NCI-H82 treated with DMSO at 0.1 percent for 48 hours (cell line): Measurements from ENCODE around the gene RNASEL.

ENCODE experiments used
- DNase-seq: peaks from one replicate; lab custom pipeline; 2025; ENCODE audit not compliant: unreplicated experiment; lab: John Stamatoyannopoulos, UW

Gene RNASEL

DNA sequence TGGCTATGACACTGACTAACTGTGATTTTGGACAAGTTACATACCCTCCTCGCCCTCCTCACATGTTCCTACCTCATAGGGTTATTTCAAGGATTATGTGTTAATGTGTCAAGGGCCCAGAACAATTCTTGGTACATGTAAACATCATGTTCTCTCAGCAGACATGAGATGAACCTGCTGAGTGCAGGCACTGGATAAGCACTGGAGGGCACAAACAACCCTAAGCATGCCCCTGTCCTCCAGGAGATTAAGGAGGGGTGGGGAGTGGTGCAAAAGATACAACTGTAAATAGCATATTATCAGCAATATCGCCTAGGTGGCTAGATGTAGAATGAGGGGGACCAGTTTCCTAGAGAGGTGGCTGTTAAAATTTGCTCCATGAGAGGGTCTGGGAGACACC, 32.9 kb upstream of the RNASEL start:
- DNase-seq: no peak

DNA sequence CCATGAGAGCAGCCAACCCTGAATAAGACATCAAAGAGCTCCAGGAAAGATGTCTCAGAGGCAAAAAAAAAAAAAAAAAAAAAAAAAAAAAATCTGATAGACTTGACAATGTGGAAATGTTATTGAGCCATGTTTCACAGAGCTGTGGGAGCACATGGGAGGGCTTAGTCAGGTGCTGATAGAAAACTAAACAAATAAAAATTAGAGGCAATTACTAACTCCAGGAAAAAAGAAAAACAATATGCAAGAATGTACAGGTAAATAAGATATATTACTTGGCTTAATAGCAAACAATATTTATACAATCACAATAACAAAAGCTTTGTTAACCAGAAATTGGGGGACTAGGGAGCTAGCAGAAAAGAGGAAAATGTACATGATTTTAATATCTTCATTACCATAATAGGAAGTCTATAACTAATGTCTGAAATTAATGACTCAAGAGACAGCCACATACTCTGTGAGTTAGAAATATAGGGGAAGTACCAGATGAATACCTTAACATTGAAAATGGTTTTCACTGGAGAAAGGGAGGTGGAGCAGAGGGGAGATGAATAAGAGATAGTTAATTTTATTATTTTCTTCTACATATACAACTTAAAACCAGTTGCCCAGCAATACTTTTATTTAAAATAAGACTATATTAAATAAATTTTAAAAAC, 32.0 kb upstream of the RNASEL start:
- no peak for DNase-seq

DNA sequence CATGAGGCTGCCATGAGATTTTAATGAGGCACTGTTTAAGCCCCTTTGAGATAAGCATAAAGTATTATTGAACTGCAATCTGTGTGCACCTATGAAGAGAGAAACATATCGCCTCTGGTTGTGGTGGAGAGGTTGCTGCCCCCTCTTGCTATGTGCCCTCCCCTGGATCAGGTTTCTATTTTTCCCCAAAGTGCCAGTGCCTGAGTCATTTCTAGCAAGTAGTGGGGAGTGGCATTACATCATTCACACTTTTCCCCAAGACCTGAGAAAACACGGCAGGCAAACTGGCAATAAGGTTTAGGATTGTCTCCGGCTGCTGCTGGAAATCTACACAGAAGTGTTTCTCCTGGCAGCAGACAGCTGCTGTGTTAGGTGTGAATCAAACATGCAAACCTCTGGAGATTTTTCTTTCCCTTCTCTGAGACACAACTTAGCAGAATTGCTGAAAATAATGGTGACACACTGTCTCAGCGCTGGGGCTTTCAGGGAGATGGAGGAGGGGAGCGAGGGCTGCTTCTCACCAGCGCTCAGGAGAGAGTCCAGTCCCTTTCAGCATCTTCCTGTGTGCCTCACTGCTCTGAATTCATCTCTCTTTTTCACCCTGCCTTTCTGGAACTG, 28.8 kb upstream of the RNASEL start:
- no peak for DNase-seq

DNA sequence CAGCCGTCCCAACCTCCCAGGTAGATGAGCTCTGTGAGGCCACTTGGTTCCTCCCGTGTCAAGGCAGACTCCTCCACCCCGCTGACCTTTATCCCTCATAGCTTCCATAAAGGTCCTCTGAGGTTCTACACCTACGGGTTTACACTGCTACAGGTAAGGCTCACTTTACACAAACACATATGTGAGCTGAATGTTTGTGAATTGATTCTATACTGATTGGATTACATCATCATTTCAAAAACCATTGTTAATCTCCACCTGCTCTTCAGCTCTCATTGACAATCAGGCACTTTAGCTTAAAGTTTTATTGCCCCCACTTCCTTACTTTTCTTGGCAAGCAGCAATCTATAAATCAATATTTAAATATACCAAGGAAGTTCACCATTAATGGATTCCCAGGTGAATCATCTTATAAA, 28.0 kb upstream of the RNASEL start:
- DNase-seq: no peak

DNA sequence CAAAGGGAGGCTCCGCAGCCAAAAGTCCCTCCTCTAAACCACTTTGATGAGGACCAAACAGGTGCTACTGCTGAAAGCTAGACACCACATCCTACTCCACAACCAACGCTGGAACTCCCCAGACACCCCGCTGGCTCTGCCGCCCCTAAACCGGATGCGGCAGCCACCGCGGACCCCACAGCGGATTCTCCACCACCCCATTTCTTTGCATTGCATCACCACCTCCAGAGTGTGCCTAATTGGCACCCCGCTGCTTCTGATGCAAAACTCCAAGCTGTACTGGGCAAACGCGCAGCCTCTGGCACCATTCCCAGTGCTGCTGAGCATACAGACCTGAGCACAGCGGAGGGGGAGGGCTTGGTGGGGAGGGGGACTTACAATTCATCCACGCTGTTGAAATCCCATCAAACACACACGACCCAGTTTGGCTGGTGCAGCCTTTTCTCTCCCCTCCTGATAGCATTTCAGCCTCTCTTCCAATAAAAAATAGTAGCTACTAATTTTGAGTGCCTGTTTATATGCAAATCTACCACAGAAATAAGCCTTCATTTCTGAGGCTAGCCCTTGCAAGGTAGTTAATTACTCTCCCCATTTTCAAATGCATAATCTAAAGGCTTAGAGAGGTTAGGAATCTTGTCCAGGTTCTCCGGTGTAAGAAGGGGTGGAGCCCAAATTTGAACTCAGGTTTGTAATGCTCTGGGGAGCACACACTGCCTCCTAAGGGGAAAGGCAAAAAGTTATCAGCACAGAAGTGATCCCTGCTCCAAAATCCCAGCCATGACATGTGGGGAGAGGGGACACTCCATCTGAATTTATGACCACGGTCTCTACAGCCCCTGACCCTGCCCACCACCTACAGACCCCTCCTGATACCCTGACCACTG, 27.3 kb upstream of the RNASEL start:
- peak; percentile 73 for DNase-seq

DNA sequence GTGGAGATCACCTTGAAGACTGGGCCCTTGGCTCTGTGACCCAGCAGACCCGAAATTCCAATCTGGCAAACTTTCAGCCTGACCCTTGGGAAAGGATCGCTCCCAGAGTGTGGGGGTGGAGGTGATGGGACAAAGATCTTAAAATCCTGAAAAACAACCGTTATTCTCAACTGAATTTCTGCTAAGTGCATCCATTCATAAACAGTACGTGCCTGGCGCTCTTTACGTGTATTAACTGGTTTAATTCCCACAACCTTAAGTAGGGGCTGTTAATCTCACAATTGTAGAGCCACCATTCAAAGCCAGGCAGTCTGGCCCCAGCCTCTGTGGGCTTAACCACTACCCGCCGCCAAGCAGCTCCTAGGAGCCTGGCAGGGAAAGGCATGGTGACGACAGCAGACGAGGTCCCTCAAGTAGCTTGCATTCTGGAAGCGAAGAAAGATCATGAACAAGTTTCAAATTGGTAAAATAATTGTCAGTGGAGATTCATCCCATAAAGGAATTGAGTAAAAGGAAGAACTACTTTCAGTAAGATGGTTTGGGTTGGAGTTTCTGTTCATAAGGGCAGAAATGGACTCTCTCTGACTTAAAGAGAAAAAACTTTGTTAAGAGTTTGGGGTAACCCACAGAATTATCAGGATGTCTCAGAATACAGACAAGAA, 26.5 kb upstream of the RNASEL start:
- peak; percentile 85 for DNase-seq

DNA sequence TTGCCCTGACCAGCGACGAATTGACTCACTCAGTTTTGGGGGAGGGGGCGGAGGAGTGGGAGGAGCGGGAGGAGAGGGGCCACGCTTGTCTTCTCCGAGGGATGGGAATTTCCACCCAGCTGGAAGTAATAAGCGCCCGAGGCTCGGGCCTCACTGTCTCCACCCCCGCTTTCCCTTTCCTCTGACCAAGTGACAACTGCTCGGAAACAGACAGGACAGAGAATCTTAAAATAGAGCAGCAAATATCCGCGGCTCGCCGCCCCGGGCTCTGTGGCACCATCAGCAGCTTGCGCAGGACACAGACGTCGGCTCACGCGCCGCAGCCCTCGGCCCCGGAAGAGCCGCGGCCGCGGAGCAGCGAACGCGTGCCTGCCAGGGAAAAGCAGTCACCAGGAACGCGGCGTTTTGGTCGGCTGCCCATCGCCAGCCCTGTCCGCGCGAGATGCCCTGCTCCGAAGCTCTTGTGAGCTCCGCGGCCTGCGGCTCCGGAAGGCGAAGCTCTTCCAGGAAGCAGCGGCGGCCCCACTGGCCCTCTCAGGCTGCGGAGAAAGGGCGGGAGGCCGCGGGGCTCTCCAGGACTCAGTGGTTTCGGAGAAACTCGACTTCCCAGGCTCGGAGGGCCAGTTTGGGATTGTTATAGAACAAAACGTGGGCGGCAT, 25.9 kb upstream of the RNASEL start:
- DNase-seq: no peak

DNA sequence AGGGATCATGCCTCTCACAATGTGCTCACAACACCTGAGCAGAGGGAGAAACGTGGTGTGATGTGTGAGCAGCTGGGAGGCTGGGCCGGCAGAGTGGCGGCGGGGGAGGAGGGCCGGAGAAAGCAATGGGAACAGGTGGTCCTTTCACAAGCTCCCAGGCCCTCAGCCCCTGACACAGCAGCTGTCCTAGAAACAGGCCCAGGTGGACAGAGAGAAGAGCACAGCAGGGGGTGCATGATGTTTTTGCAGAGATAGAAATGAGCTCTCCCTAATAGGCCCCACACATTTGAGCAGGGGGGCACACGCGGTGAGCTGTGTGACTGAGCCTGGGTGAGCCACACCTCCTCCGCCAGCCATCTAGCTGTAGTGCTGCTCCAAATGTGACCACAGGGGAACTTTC, 22.7 kb upstream of the RNASEL start:
- peak; percentile 86 for DNase-seq

DNA sequence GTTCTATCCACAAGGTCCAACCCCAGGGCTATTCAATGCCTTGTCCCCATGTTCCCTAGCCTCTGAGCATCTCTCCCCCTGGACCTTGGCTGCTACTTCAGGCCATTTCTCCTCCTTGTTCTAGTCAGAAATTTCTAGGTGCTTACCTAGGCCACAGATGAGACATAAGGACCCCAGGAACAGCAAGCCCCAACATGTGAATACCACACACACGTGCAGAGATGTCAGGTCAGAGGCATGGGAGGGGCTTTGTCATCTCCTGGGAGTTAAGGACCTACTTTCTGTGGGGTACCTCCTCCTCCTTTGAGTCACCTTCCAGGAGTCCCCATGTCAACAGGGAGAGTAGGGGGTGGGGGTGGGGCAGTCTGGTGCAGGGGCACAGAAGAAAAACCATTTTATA, 22.3 kb upstream of the RNASEL start:
- no peak for DNase-seq

DNA sequence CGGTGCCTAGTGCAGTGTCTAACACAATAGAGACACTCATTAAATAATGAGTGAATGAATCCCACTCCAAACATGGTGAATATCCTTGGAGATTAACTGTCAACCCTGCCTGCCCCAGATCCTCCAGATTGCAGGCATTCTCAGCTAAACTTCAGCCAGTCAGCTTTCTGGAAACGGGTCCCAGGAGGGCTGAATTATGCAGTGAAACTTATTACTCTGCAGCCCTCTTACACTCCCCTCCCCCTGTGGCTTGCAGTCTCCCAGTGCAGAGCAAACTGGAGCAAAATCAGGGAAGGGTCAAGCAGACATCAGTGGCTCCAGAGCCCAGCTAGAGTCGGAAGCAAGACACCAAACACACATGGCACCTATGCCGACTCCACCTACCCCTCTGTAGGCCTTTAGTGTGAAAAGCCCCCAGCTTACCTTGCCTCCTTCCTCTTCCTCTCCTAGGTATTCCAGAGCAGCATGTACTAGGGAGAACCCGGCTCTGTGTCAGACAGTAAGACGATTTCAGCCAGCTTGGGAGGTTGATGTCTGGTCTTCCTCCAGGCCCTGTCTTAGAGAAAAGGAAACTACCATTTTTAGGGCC, 21.6 kb upstream of the RNASEL start:
- DNase-seq: peak; percentile 61

DNA sequence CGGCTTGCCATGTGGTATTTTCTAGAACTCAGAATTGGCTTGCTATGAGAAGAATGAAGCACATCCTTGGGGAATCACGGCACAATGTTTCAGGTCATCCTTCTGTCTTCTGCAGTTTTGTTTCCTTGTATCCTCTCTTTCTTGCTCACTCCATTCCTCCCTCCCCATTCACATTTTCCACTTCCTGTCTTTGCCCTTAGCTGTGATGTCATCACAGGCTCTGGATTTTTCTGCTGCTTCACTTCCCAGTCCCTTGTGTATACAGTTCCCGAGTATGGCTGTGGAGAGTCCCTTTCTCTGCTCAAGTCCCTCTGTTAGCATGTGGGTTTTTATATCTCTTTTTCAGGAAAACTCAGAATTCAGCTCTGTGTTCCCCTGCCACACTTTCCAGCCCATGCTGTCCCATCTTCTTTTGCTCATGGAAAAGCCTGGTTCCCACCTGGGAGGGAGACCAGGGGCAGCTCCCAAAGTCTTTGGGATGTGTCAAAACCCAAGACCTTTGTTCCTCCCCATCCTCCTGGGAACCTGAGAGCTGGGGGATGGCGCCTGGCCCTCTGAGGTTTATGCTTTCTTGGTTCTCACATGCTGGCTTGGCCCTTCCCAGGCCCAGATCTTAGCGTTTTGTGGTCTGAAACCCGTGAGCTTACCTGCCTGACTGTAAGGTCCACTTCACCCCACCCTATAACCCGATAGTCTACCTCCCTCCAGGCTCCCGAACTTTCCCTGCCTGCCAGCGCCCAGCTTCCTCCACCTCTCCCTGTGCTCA, 20.0 kb upstream of the RNASEL start:
- no peak for DNase-seq

DNA sequence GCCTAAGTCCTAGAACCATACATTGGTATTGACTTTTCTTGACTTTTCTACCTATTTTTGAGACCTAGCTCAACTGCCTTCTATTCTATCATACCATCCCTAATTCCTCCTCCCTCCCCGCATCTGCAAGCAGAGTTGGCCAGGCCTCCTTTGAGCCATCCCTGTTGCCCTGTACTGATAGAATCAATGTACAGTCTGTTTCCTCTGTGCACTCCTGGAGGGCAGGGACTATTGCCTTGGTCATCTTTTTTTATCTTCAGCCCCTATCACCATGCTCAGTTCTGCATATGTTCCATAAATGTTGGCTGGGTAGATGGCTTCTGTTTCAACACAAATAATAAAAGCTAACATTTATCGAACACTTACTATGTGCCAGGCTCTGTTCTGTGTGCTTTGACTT, 19.2 kb upstream of the RNASEL start:
- DNase-seq: no peak

DNA sequence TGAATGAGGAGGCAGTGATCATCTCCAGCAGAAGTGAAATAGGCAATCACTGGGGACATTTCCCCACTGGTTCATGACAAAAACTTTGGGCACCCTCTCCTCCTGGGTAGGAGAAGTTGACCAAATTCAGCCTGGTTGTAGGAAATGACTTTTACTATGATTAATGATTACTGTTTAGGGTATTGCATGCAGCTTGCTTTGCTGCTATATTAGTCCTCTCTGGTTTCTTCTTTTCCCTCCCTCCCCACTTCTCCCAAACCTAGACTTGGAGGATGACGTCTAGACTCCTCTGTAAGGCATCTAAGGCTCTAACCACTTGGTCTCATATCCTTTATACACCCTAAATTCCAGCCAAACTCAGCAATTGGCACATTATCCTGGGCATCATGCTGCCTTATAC, 18.5 kb upstream of the RNASEL start:
- no peak for DNase-seq

DNA sequence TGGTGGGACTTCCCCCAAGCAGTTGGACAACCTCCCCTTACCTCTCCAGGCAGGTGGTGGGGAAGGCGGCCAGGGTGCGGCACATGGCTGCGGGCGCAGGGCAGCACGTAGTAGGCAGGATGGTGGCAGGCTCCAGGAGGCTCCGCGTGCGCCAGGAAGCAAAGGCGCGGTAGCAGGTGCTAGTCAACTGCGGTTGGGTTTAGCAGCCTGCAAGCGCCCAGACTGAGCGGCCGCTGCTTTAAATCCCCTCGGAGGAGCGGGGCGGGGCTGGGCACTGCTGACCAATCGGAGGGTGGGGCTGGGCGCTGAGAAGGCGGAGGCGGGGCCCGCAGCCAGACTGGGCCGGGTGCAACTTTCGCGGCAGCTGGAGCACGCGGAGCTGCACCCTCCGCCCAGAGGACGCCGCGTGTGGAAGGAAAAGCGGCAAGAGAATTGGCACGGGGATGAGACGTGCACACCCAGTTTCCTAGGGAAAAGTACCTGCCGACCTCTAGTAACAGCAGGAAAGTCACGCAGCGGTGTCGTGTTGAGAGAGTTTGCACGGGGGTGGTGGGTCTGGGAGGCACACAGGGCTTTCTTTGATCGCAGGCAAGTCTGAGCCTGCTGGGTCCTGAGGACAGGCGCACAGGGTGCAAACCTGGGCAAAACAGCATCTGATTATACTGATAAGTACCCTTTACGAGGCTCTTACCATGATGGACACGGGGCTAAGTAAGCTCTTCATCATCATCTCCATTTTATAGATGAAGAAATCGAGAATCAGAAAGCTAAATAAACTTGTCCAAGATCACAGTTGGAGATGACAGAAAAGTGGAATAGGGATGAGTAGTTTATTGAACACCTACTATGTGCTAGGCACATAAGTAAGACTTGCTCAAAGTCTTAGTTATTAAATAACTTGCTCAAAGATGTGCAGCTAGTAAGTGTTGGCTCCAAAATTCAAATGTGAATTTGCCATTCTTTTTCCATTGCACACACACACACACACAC, 15.4 kb upstream of the RNASEL start, which contains the start of gene RGS16:
Gene RGS16 (minus strand): TSS at position 215 of the 990 bp plus-strand sequence. CDS start 130 bp downstream, at position 85.
- peak; percentile 92 for DNase-seq

DNA sequence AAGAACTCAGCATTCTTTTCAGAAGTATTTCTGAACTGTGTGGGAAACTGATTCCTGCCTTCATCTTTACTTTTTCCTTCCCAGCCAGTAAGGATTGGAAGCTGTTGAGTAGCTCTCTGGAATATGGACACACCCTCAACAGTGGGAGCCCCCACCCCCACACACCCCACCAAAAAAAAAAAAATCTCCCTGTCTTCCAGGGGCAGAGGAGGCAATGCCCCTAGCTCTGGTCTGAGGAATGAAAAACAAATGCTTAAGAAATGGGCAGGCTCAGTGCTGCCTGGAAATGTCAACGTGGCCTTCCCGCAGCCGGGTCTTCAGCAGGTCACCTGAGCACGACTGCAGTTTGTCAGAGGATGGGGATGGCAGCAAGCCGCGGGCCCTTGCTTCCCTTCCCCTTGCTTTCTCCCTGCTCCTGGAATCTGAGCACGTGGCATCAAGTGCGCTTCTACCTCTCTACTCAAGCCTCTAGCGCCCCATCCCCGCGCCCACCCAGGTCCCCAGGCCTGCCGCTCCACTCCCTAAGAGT, 14.7 kb upstream of the RNASEL start:
- DNase-seq: no peak

DNA sequence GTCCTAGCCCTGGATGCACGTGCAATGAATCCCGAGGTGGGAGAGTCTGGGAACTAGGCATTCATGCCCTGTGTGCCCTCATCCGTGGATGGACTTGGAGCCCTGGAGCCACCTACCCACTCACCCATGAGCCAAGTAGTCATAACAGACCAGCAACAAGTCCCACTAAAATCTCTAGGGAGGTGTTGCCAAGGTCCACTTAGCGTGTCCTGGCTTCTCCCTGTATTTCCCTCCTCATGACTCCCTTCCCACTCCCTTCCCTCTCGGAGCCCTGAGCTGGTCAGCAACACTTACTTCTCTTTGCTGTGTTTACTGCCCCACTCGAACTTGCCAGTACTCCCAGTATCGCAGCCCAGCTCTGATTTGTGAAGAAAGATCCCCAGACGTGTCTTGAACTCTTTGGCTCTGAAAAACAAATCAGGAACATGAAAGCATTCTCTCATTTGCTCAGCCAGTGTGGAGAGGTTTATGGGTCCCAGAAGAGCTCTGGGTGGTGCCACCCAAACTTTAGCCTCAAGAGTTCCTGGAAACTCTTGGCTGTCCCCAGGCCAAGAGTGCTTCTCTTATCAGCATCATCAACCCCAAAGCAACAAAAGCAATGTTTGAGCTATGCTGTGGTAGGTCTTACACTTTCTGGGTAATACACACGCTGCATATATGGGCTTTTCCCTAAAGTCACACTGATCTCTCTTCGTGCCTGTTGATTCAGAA, 14.0 kb upstream of the RNASEL start:
- DNase-seq: no peak

DNA sequence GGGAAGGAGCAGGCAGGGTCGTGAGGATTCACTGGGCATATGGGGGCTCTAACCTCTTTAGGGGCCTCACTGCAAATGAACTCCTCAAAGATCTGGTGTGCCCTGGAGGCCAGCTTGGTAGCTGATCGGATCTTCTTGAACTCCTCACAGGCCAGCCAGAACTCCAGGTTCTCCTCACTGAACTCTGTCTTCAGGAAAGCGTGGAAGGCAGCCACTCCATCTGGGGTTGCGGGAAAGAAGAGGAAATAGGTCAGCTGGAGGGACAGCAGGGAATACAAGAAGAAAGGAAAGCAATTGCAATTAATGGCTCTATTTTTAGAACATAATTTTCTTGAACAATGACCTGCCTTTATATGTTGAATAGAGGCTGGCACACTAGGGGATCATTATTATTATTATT, 12.9 kb upstream of the RNASEL start:
- DNase-seq: no peak

DNA sequence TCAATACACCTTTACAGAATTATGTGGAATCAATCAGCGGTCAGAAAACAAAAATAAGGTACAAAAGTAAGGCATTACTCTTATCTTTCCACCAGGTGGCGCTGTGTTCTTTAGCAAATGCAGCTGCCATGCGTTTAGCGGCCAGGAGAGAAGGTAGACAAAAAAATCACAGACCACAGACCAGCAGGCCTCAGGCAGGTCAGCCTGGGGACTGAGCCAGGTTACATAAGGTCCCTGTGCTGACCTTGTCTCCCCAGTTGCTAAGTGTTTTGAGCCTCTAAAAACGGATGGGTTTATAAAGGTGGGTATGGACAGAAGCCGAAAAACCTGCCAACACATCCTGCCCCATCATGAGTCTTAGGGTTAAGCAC, 12.3 kb upstream of the RNASEL start:
- peak; percentile 83 for DNase-seq
